C4-2B (cell line): ENCODE data around the gene AP1G2.

Experiments
- CTCF ChIP-seq: fragments of 450-650 bp; conservative IDR thresholded peaks from 2 replicates; pipeline ENCODE4 v1.5.1; 2017; ENCODE audit warnings: mild to moderate bottlenecking
- ZFX ChIP-seq: fragments of 450-650 bp; IDR thresholded peaks from 2 replicates; pipeline ENCODE4 v1.6.1; 2017

GRCh38 chr14:23529016-23529415 lies 38.6 kb downstream of the AP1G2 start:
- no peak for TF ChIP-seq CTCF
- TF ChIP-seq ZFX: no peak
